Suprapubic skin (tissue), 4 donors: Measurements from ENCODE around the gene CLCN2. TPM values are rescaled to one million over a fixed set of nuclear protein-coding genes. Genes with fewer than 3 reads are reported as not detected.

Experiments used
- DNase-seq, 2 donors: peaks; one replicate each; pipeline ENCODE4 v3.0.0-alpha.2; 2019; ENCODE audit warnings: low spot score in 2 of 2
- H3K27ac ChIP-seq: fragments of 200-600 bp; sonication (generic); one replicate; pipeline ENCODE4 v1.5.1; 2019
- H3K27me3 ChIP-seq: fragments of 200-600 bp; sonication (generic); one replicate; pipeline ENCODE4 v1.5.1; 2019
- H3K36me3 ChIP-seq: fragments of 200-600 bp; sonication (generic); one replicate; pipeline ENCODE4 v1.5.1; 2019
- H3K4me1 ChIP-seq: fragments of 200-600 bp; sonication (generic); one replicate; pipeline ENCODE4 v1.5.1; 2019
- H3K4me3 ChIP-seq: fragments of 200-600 bp; sonication (generic); one replicate; pipeline ENCODE4 v1.5.1; 2019; ENCODE audit warnings: mild to moderate bottlenecking
- H3K9me3 ChIP-seq: fragments of 200-600 bp; sonication (generic); one replicate; pipeline ENCODE4 v1.5.1; 2019
- CTCF ChIP-seq, 2 donors: fragments of 200-600 bp in 1 of 2; fragments of 450-650 bp in 1 of 2; sonication (generic) in 1 of 2; IDR thresholded peaks; one replicate each; pipeline ENCODE4 v1.5.1; 2016 to 2019; ENCODE audit warnings: antibody characterized with exemption in 2 of 2, mild to moderate bottlenecking in 1 of 2, moderate library complexity in 1 of 2
- EP300 ChIP-seq: sonication (generic); formaldehyde crosslinking; IDR thresholded peaks from one replicate; pipeline ENCODE4 v1.6.1; 2017; ENCODE audit warnings: antibody characterized with exemption
- POLR2A ChIP-seq, 2 donors: fragments of 450-650 bp; IDR thresholded peaks; one replicate each; pipeline ENCODE4 v1.6.1; 2017; ENCODE audit warnings: antibody characterized with exemption in 2 of 2, mild to moderate bottlenecking in 2 of 2, moderate library complexity in 2 of 2
- POLR2AphosphoS5 ChIP-seq, 3 donors: sonication (generic); formaldehyde crosslinking; IDR thresholded peaks; one replicate each; pipeline ENCODE4 v1.6.1; 2017; ENCODE audit warnings: antibody characterized with exemption in 3 of 3
- WGBS: methylation state at CpG from one replicate; pipeline ENCODE4 v1.1.5; 2018; 5-methylcytosine and 5-hydroxymethylcytosine counted together
- total RNA-seq, 4 donors: library from RNA; depleted of rRNA; stranded (reverse); fragments of >200 nt; gene quantifications; one replicate each; pipeline ENCODE4 v1.1.0, GENCODE V29; 2016

Gene CLCN2
- total RNA-seq, 4 donors from 2014 or later: 2.1 to 7.9 (median 3.5) TPM

DNA sequence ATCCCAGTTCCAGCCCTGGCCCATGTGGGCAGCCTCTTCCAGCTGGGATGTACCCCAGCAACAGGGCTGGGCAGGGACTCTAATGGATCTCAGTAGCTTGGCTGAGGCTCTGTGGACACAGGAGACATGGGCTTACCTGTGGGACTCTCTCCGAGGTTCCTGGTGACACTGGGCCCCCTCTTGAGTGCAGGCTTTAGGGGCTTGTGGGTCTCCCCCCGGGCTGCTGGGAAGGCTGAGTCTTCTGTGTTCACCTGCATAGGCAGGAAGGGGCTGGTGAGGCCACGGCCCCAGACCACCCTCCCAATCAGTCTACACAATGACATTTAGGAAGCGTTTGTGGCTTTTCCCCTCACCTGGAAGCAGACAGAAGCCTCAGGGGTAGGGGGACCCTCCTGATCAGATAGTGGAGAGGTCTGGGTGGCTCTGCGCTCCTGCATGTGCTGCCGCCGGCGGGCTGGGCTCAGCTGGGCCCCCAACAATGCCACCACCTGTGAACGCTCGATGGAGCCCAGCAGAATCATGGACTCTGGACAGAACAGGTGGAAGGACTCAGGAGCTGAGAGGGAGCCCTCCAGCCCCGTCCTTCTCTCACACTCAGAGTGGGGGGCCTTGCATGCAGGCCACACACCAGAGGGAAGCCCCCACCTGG, 8.4 kb downstream of the CLCN2 start:
- 92% methylated on average over 2 of the region's 11 CpGs for WGBS
- H3K27me3 ChIP-seq: no peaks in the 10 kb centered on the region
- H3K27ac ChIP-seq: no peak overlapping the region
- DNase-seq: no peak
- H3K9me3 ChIP-seq: no peaks in the 10 kb centered on the region
- no peak overlapping the region for H3K4me3 ChIP-seq
- TF ChIP-seq POLR2AphosphoS5 (IDR thresholded peaks at IDR 0.05): no peak
- no peak for TF ChIP-seq POLR2A (IDR thresholded peaks at IDR 0.05)
- TF ChIP-seq EP300: no peak
- TF ChIP-seq CTCF (IDR thresholded peaks at IDR 0.05): no peak
- peaks cover 15% of the 10 kb centered on the region for H3K4me1 ChIP-seq
- H3K36me3 ChIP-seq: peaks cover 10% of the 10 kb centered on the region

DNA sequence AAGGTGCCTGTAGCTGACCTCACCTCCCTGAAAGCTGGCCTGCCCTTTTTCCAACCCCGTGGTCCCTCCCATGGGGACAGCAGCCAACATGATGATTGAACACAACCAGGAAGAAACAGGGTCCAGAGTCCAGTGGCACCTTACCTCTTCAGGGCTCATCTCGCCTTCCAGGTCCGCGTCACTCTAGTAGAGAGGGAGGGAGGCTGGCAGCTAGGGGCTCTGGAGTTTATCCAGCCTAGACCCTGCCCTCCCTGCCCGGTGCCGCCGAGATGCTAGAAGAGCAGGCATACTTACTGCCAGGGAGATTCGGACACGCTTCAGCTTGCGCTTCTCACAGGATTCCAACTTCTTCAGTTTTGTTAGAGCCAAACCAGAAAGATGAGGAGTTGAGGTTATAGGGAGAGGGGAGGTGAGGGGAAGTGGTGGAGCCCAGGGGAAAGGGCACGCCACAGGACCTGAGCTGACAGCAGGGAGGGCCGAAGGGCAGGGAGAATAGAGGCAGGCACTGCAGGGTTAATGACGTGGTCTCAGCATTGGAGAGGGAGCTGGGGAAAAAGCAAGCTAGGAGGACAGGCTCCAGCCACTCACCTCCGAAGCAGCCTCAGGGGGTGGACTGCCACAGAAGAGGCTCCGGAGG, 9.1 kb downstream of the CLCN2 start:
- Histone ChIP-seq H3K4me1 (peaks cover 15% of the 10 kb centered on the region), H3K27me3 (no peaks in the 10 kb centered on the region), H3K27ac (no peak overlapping the region), H3K36me3 (peaks cover 6% of the 10 kb centered on the region), H3K4me3 (no peak overlapping the region), H3K9me3 (no peaks in the 10 kb centered on the region)
- DNase-seq: no peak
- TF ChIP-seq POLR2A (IDR thresholded peaks at IDR 0.05) (no peak), EP300 (no peak), CTCF (IDR thresholded peaks at IDR 0.05) (no peak), POLR2AphosphoS5 (IDR thresholded peaks at IDR 0.05) (no peak)
- 61% methylated on average over 14 of the region's 15 CpGs for WGBS

DNA sequence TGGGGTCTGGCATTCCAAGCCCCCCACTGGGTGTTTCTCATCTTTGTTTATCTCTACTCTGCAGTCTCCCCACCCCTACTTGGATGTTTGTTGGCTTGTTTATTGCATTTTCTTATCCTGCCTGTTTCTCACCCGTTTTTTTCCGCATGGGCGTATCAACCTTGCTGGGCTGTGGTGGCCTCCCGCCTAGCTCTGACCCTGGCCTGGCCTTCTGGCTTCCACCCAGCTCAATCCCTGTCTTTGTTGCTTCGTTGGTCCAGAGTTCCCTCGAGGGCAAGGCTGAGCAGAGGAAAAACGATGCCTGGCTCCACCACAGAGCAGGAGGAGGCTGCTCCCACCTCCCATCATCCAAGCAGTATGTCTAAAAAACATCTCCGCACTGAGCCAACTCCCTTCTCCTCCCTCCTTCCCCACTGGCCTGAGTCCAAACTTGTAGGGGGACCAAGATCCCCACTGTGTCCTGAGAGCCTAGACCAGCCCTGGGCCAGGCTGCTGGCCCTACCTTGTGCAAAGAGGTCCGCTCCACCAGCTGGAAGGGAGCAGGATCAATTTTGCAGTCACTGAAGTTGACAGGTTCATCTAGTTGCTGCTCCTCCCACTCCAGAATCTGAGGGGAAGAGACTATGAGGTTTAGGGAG, 9.8 kb downstream of the CLCN2 start:
- WGBS: 55% methylated on average over 9 of the region's 9 CpGs
- no peak for TF ChIP-seq CTCF (IDR thresholded peaks at IDR 0.05)
- no peak for TF ChIP-seq POLR2AphosphoS5 (IDR thresholded peaks at IDR 0.05)
- no peak for TF ChIP-seq POLR2A (IDR thresholded peaks at IDR 0.05)
- no peak for TF ChIP-seq EP300
- H3K4me1 ChIP-seq: peaks cover 15% of the 10 kb centered on the region
- no peak overlapping the region for H3K4me3 ChIP-seq
- no peaks in the 10 kb centered on the region for H3K27me3 ChIP-seq
- no peak overlapping the region for H3K27ac ChIP-seq
- peaks cover 3% of the 10 kb centered on the region for H3K36me3 ChIP-seq
- no peaks in the 10 kb centered on the region for H3K9me3 ChIP-seq
- DNase-seq: no peak

DNA sequence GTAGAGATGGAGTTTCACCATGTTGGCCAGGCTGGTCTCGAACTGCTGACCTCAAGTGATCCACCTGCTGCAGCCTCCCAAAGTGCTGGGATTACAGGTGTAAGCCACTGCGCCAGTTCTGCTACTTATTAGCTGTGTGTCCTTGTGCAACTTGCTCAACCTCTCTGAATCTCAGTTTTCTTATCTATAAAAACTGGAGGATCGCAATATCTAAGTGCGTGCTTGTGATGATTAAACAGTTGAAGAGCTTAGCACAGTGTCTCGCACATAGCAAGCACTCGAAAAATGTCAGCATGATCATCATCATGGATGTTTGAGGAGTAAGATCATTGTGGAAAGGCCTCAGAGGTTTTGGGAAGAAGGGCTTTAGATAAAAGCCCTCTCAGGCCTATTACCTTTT, 10.8 kb downstream of the CLCN2 start:
- TF ChIP-seq EP300: no peak
- no peak for TF ChIP-seq POLR2A (IDR thresholded peaks at IDR 0.05)
- no peak for TF ChIP-seq CTCF (IDR thresholded peaks at IDR 0.05)
- no peak for TF ChIP-seq POLR2AphosphoS5 (IDR thresholded peaks at IDR 0.05)
- H3K36me3 ChIP-seq: peaks cover 3% of the 10 kb centered on the region
- 95% methylated on average over 6 of the region's 6 CpGs for WGBS
- no peak for DNase-seq
- H3K9me3 ChIP-seq: no peaks in the 10 kb centered on the region
- no peak overlapping the region for H3K4me3 ChIP-seq
- no peaks in the 10 kb centered on the region for H3K27me3 ChIP-seq
- no peak overlapping the region for H3K27ac ChIP-seq
- H3K4me1 ChIP-seq: peaks cover 24% of the 10 kb centered on the region
